ENCODE results near the gene HOXB5.

Gene HOXB5

DNA sequence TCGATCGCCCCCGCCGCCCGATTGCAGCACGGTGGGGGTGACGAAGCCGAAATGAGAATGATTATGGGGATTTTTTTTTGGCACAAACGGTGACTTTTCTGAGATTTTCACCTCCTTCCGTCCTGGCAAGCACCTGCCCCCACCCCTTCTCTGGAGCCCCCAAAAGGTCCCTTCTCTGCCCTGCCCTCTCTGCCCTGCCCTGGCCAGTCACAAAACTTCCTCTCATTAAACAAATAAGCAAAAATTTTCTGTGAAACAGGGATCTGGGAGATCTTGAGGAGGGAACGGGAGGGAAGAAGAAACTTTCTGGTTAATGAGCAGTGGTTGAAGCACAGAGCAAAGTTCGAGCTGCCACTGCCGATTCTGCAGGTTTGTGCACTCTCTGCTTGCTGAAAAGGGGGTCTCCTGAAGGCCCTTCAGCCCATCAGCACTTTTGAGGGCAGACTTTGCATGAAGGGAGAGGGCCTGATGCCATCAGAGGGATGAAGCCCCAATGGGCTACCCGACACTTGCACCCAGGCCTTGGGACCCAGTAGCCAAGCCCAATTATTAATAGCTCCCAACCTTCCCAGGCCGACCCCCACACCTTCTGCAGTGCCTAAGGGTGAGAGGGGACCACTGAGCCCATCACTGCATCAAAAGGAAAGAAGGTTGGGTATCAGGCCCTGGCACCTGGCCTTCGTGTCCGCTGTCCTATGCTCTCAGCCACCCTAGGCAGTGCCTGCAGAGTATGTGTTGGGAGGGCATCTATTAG is 22.6 kb upstream of the HOXB5 start:
- DNase-seq (ENCODE audit: low read depth): no peak

DNA sequence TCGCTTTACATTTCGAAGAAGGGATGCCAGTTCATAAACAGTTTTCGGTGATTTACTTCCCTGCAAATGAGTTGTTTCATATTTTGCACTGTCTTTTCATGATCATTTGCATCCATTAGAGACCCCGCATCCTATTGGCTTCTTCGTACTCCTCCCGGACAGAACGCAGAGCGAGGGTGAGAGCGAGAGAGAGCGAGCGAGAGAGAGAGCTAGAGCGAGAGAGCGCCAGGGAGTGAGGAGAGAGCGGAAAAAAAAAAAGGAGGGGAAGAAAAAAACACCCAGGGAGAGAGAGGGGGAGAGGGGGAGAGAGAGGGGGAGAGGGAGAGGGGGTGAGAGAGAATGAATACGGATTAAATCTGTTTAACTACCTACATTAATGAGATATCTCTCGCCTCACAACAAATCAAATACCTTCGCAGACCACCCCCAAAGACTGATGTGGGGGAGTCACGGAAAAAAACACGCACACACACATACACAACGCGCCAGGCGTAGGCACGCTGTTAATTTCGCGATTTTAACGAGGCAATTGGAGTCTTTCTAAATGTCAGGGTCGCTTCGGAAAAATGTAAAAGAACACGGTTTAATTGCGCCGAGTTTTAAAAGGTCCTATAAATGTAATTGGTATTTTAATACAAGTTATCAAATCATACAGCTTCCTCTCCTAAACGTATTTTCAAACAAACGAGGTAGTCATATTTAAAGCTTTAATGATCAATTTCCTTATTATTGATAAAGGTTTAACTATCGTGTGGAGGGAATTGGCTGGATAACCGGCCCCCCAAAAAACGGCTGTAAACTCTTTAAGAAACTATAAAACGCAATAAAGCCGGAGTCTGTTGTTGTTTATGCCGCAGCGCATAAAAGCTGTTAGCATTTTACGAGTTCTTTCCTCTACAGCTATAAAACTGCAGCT is 21.7 kb upstream of the HOXB5 start, which contains the start of gene HOXB8:
TSS of gene HOXB8 (minus strand) at position 246 of the 916 bp plus-strand sequence. CDS start 588 bp downstream, outside the sequence.
- no peak for DNase-seq (ENCODE audit: low read depth)

DNA sequence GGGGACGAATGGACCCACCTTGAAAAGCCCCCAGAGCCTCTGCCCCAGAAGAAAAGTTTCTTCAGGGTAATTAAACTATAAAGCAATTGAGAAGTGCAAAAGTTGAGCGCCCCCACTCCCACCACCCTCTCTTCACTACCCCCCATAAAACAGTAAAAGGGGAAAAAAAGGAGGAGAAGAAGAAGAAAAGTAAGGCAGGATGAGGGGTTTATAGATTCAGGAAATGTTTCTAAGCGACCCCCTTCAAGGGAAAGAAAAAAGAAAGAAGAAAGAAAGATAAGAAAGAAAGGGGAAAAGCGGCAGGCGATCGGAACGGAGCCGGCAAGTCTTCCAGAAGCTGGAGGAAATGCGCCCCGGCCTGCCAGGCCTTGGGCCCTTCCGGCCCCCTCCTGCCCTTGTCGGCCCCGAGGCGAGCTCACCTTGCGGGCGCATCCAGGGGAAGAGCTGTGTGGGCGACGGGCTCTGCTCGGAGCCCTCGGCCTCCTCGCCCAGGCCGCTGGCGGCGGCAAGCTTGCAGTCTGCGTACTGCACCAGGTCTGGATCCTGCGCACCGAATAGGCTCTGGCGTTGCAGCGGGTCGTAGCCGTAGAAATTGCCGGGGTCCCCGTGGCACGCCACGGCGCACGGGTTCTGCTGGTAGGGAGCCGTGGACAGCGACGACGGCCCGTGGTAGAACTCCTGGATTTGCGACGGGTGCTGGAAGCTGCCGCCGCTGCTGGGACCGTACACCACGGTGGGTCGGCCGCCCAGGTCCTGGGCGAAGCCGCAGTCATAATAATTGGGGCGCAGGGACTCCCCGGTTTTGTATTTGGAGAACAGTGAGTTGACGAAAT is 20.5 kb upstream of the HOXB5 start:
- DNase-seq (ENCODE audit: low read depth): no peak

- DNase-seq (ENCODE audit: low read depth): no peak
These were observed 19.5 kb upstream of the HOXB5 start for GRCh38 chr17:48612854-48613691.

DNA sequence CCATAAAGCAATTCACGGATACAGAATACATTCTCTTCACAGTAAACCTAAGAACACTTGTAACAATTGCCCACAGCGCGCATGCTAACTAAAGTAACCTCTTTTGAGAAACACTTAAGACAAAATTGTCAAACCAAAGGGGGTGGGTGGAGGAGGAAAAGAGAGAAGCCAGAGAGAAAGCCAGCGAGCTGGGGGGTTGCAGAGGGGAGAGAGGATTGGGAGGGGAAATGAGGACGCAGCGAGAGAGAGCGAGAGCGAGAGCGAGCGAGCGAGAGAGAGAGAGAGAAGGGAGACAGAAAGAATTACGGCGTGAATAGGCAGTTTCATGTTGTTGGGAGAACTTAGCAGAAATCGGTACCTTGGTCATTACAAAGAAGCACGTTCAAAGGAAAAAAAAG is 18.9 kb upstream of the HOXB5 start:
- DNase-seq (ENCODE audit: low read depth): no peak

GRCh38 chr17:48611681-48612455 is 18.3 kb upstream of the HOXB5 start:
- DNase-seq (ENCODE audit: low read depth): no peak

GRCh38 chr17:48611213-48611612 is 17.6 kb upstream of the HOXB5 start:
- DNase-seq (ENCODE audit: low read depth): no peak

- DNase-seq (ENCODE audit: low read depth): no peak
These were observed 17.0 kb upstream of the HOXB5 start, which contains the start of gene HOXB7 for GRCh38 chr17:48610282-48611211. HOXB7 (minus strand) TSS chr17:48611017; CDS start chr17:48610918, 99 bp downstream.

GRCh38 chr17:48609759-48610281 is 16.2 kb upstream of the HOXB5 start:
- no peak for DNase-seq (ENCODE audit: low read depth)

GRCh38 chr17:48609033-48609432 is 15.5 kb upstream of the HOXB5 start:
- no peak for DNase-seq (ENCODE audit: low read depth)

DNA sequence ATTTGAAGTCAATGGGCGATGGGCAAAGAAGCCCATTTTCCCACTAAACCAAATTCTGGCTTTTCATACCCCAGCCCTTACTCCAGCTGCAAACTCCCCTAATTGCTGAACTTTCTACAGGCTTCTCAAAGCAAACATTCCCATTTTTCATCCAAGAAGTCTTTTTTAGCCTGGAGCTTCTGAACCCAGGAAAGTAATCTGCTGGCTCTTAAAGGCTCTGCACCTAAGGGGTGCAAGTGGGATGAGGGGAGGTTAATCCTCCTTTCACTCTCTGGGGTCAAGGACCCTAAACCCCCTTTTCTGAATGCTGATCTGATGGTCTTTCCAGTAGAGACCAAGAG is 14.9 kb upstream of the HOXB5 start:
- DNase-seq (ENCODE audit: low read depth): no peak

DNA sequence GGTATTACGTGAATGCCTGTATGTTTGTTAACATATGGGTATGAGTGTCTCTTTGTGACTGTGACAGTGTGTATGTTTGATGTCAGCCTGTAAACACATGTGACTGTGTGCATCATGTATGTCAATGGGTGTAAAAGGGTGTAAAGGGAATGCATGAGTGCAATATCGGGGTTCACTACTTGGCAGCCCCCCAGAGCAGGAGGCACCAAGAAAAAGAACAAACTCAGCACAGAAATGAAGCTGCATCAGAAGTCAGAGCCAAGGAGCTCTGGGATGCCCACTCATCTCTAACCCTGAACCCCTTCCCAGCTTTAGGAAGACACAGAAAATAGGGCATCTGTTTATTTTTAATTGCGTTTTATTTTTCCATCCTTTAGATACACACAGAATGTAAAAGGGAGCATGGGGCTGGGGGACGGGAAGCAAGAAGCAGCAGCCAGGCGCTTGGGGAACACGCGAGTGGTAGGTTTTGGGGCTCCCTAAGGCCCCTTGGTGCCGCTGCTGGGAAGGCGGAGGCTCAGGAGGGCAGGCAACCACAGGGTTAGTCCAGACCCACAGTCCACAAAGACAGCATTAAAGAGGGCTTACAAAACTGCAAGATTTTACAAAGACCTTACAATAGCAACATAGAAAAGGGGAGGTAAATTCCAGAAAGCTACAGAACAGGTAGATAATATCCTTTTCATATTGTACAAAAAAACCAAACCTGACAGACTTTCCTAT is 13.5 kb upstream of the HOXB5 start:
- no peak for DNase-seq (ENCODE audit: low read depth)

DNA sequence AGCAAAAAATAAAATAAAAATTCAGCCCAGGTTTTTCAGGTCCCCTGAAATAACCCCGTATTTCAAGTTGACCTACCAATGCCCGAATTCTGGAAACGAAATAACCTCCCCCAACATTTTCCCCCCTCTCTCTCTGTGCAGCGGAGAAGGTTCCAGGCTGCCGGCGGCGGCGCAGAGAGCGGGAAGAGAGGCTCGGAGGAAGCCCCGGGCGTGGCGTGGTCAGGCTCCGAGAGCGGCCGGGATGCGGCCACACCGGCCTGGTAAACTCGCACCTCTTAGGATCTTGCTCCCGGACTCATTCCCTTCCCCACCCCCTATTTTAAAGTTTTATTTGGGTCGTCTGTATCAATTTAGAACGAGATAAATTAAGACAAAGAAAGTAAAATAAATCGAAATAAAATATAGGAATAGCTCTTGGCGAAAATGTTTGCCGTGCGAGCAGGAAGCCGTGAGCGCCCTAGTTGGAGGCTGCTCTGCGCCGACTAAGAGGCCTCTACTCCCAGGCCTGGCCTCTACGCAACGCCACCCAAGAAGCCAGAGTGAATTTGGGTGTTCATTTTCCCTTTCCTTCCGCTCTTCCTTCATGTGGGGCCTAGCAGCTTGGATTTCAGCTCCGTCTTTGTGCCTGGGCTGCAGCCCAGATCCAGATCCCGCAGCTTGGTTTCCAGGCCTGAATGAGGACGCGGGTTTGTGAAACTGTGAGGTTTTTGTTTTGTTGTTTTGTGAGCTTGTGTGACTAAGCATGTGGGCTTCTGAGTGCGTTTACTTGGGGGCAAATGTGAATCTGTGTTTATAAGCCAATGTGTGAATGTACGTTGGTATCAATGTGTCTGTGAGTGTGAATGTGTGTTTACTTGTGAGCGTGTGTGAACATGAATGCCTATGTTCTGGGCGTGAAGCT is 12.7 kb upstream of the HOXB5 start:
- DNase-seq (ENCODE audit: low read depth): no peak

- no peak for DNase-seq (ENCODE audit: low read depth)
These were observed 11.9 kb upstream of the HOXB5 start for GRCh38 chr17:48605409-48605919.

- no peak for DNase-seq (ENCODE audit: low read depth)
These were observed 11.3 kb upstream of the HOXB5 start, which contains the start of gene HOXB6 for GRCh38 chr17:48604770-48605329. HOXB6 (minus strand) TSS chr17:48604986; CDS start chr17:48598150, 6,836 bp downstream.

- no peak for DNase-seq (ENCODE audit: low read depth)
These were observed 10.6 kb upstream of the HOXB5 start for GRCh38 chr17:48603959-48604769.

Measured in activated T-helper 1 cell treated with Interleukin-2 at 50 U/mL for 16 hours (primary cell).